GM12878 (cell line): ENCODE results near the gene ZNF428. TPM values are rescaled to one million over a fixed set of nuclear protein-coding genes. Genes with fewer than 3 reads are reported as not detected.

Experiments used
- ATF7 ChIP-seq: fragments of 450-650 bp; IDR thresholded peaks from 2 replicates; pipeline ENCODE4 v1.6.1; 2016; ENCODE audit warnings: low read depth, mild to moderate bottlenecking
- CEBPB ChIP-seq, 2 experiments: fragments of 150-350 bp in 1 of 2; IDR thresholded peaks; 2 replicates each; pipeline ENCODE4 v1.6.1; 2012 to 2014; ENCODE audit warnings: low read depth in 2 of 2, low read length in 2 of 2, borderline replicate concordance in 1 of 2, inconsistent platforms in 1 of 2
- CREB1 ChIP-seq: IDR thresholded peaks from 2 replicates; pipeline ENCODE4 v1.6.1; 2012; ENCODE audit warnings: low read depth, mild to moderate bottlenecking, inconsistent platforms
- EGR1 ChIP-seq, 2 experiments: IDR thresholded peaks; 1 replicate in 1 of 2; 2 replicates in 1 of 2; pipeline ENCODE4 v1.6.1; 2011 to 2012; ENCODE audit warnings: low read depth in 2 of 2, low read length in 2 of 2, borderline replicate concordance in 1 of 2, mild to moderate bottlenecking in 1 of 2, moderate library complexity in 1 of 2
- EZH2 ChIP-seq: IDR thresholded peaks from 2 replicates; pipeline ENCODE4 v1.6.1; 2012; ENCODE audit warnings: low read depth, mild to moderate bottlenecking, control low read depth, inconsistent platforms, low read length, borderline replicate concordance; ENCODE audit not compliant: control insufficient read depth
- FOS ChIP-seq: IDR thresholded peaks from 3 replicates; pipeline ENCODE4 v1.6.1; 2011; ENCODE audit warnings: borderline replicate concordance; ENCODE audit not compliant: insufficient read length; ENCODE audit errors: extremely low read depth
- IRF4 ChIP-seq: IDR thresholded peaks from 2 replicates; pipeline ENCODE4 v1.6.1; 2011; ENCODE audit warnings: low read depth, low read length
- JUNB ChIP-seq: IDR thresholded peaks from 2 replicates; pipeline ENCODE4 v1.6.1; 2016; ENCODE audit warnings: antibody characterized with exemption, mild to moderate bottlenecking
- JUND ChIP-seq: IDR thresholded peaks from 2 replicates; pipeline ENCODE4 v1.6.1; 2012; ENCODE audit warnings: low read depth, mild to moderate bottlenecking, low read length, improper control_type of control experiment, moderate library complexity
- LARP7 ChIP-seq: fragments of 450-650 bp; IDR thresholded peaks from 2 replicates; pipeline ENCODE4 v1.6.1; 2017; ENCODE audit warnings: mild to moderate bottlenecking
- MTA3 ChIP-seq: IDR thresholded peaks from 2 replicates; pipeline ENCODE4 v1.6.1; 2012; ENCODE audit warnings: low read length, inconsistent platforms, borderline replicate concordance
- MXI1 ChIP-seq: fragments of 150-350 bp; IDR thresholded peaks from 2 replicates; pipeline ENCODE4 v1.6.1; 2011; ENCODE audit warnings: low read depth, mild to moderate bottlenecking, inconsistent platforms, low read length, improper control_type of control experiment
- NBN ChIP-seq: fragments of 450-650 bp; IDR thresholded peaks from 2 replicates; pipeline ENCODE4 v1.6.1; 2016
- NFYB ChIP-seq: IDR thresholded peaks from 2 replicates; pipeline ENCODE4 v1.6.1; 2011; ENCODE audit warnings: low read depth, mild to moderate bottlenecking, low read length, improper control_type of control experiment, moderate library complexity; ENCODE audit not compliant: insufficient read depth
- NR2C1 ChIP-seq: fragments of 450-650 bp; IDR thresholded peaks from 2 replicates; pipeline ENCODE4 v1.6.1; 2017; ENCODE audit warnings: antibody characterized with exemption, mild to moderate bottlenecking, moderate library complexity
- NRF1 ChIP-seq: conservative IDR thresholded peaks from 2 replicates; pipeline ENCODE4 v1.6.1; 2011; ENCODE audit warnings: mild to moderate bottlenecking, low read depth, low read length, improper control_type of control experiment
- PML ChIP-seq: IDR thresholded peaks from 2 replicates; pipeline ENCODE4 v1.6.1; 2012; ENCODE audit warnings: low read length, inconsistent platforms
- POLR2A ChIP-seq: IDR thresholded peaks from 2 replicates; pipeline ENCODE4 v1.6.1; 2011; ENCODE audit warnings: low read depth, mild to moderate bottlenecking, low read length
- RAD51 ChIP-seq: fragments of 450-650 bp; IDR thresholded peaks from 2 replicates; pipeline ENCODE4 v1.6.1; 2016; ENCODE audit warnings: moderate library complexity, mild to moderate bottlenecking, inconsistent platforms
- RB1 ChIP-seq: fragments of 450-650 bp; formaldehyde crosslinking; IDR thresholded peaks from 2 replicates; pipeline ENCODE4 v1.6.1; 2017; ENCODE audit warnings: mild to moderate bottlenecking, borderline replicate concordance
- RFX5 ChIP-seq: IDR thresholded peaks from 2 replicates; pipeline ENCODE4 v1.6.1; 2011; ENCODE audit warnings: low read depth, low read length, improper control_type of control experiment
- TCF3 ChIP-seq: IDR thresholded peaks from 2 replicates; pipeline ENCODE4 v1.6.1; 2012; ENCODE audit warnings: low read depth, mild to moderate bottlenecking, low read length, borderline replicate concordance; ENCODE audit not compliant: insufficient read depth
- YBX1 ChIP-seq: fragments of 450-650 bp; IDR thresholded peaks from 2 replicates; pipeline ENCODE4 v1.6.1; 2016; ENCODE audit warnings: antibody characterized with exemption
- ZNF207 ChIP-seq: fragments of 450-650 bp; IDR thresholded peaks from 2 replicates; pipeline ENCODE4 v1.6.1; 2014; ENCODE audit warnings: antibody characterized with exemption, mild to moderate bottlenecking, borderline replicate concordance
- ZNF24 ChIP-seq: fragments of 450-650 bp; IDR thresholded peaks from 2 replicates; pipeline ENCODE4 v1.6.1; 2017; ENCODE audit warnings: antibody characterized with exemption, mild to moderate bottlenecking
- ZZZ3 ChIP-seq: IDR thresholded peaks from 2 replicates; pipeline ENCODE4 v1.6.1; 2011; ENCODE audit warnings: low read depth; ENCODE audit not compliant: control insufficient read depth, insufficient read length
- polyA plus RNA-seq, 11 experiments: library from polyadenylated mRNA; depleted of rRNA in 4 of 11; unstranded in 6 of 11; stranded (reverse) in 5 of 11; fragments of >200 nt; fragmentation: Nextera tagmentation in 4 of 11; fragmentation: Illumina TruSeq in 1 of 11; extraction: Ambion mirVana in 4 of 11; extraction: Trizol in 1 of 11; gene quantifications; 1 replicate in 1 of 11; 2 replicates in 10 of 11; pipeline versions ENCODE4 v1.2.1 to v1.2.3, GENCODE V29; 2011 to 2016; ENCODE audit warnings: inconsistent platforms in 2 of 11, missing spikeins in 2 of 11, low read depth in 1 of 11
- total RNA-seq, 4 experiments: library from RNA; depleted of rRNA in 3 of 4; stranded (reverse); fragments of >200 nt in 3 of 4; fragmentation: Illumina TruSeq in 1 of 4; extraction: Trizol in 1 of 4; gene quantifications; 2 replicates each; pipeline versions ENCODE4 v1.2.1 to v1.2.3, GENCODE V29; 2013 to 2021
- TF ChIP-seq, protein P1 (sequence below): fragments of 450-650 bp; IDR thresholded peaks from 2 replicates; pipeline ENCODE4 v1.6.1; 2016; ENCODE audit warnings: mild to moderate bottlenecking
- TF ChIP-seq, protein P2 (sequence below): fragments of 450-650 bp; IDR thresholded peaks from 2 replicates; pipeline ENCODE4 v1.6.1; 2017; ENCODE audit warnings: low read depth, mild to moderate bottlenecking, moderate library complexity
- TF ChIP-seq, protein P3 (sequence below): fragments of 450-650 bp; IDR thresholded peaks from 2 replicates; pipeline ENCODE4 v1.6.1; 2014; ENCODE audit warnings: mild to moderate bottlenecking

Gene ZNF428
- total and polyA plus RNA-seq, 10 of the 15 experiments (the other 5 are each of a cell fraction or from before 2014, with no cell fraction given) = 0.27 to 57.8 (median 20.4) TPM

DNA sequence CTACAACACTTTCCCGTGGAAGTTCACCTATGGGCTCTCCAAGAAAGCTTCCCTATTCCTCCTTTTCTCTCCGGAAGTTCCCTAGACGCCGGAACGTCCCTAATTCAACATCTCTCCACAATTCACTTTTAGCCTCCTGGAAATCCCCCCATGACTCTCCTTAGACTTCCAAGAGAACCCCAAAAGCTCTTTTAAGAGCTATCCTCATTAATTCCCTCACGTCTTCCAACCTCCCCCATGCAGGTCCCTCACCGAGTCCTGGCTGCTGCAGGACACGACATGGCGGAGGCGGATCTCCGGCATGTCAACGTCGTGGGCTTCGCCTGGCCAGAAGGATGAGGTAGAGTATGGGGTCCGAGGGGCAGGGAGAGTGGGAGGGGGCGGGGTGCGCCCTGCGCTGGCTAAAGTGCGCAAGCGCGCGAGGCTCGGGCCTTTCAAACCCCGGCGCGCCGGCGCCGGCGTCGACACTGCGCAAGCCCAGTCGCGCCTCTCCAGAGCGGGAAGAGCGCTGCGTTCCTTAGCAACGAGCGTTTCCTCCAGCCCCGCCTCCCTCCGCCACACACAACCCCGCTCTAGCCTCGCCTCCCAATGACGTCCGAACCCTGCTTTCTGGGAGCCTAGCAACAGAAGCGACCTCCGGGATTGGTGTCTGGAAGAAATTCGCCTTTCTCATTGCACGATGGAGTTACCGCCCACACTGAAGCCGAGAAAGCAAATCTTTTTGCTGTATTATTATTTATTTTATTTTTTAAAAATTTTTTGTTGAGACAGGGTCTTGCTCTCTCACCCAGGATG, 44.1 kb downstream of the ZNF428 start, which contains the start of the genes PINLYP and XRCC1 (continued):
- TF ChIP-seq EGR1 (IDR thresholded peaks at IDR 0.05; ENCODE audit: borderline replicate concordance in 1 of 2, low read depth in 2 of 2, low read length in 2 of 2) (0 out of 3 replicates have a peak, but pooled peaks of 1 of the 2 experiments have one; percentile 8), ZNF207 (peak; percentile 68; the same call in 1 of the 2 replicates), EZH2 (no peak), RAD51 (no peak), TCF3 (no peak), ZNF24 (no peak), CEBPB (IDR thresholded peaks at IDR 0.05; ENCODE audit: borderline replicate concordance in 1 of 2, low read depth in 2 of 2, low read length in 2 of 2) (no peak; a peak in 1 of 4 replicates), LARP7 (0 out of 2 replicates have a peak, but pooled peaks have one; percentile 16), FOS (no peak), ATF7 (peak; percentile 56; the same call in 1 of the 2 replicates), PML (no peak), NR2C1 (no peak), YBX1 (no peak), JUND (no peak), MTA3 (no peak), NBN (0 out of 2 replicates have a peak, but pooled peaks have one; percentile 34), NFYB (peak; percentile 63; the same call in 1 of the 2 replicates), RFX5 (peak; percentile 98), RB1 (peak; percentile 82; the same call in 1 of the 2 replicates), POLR2A (peak; percentile 72), JUNB (no peak), NRF1 (peak; percentile 91), MXI1 (peak; percentile 90), IRF4 (no peak), ZZZ3 (no peak), CREB1 (peak; percentile 96)
- TF ChIP-seq, protein P1, sequence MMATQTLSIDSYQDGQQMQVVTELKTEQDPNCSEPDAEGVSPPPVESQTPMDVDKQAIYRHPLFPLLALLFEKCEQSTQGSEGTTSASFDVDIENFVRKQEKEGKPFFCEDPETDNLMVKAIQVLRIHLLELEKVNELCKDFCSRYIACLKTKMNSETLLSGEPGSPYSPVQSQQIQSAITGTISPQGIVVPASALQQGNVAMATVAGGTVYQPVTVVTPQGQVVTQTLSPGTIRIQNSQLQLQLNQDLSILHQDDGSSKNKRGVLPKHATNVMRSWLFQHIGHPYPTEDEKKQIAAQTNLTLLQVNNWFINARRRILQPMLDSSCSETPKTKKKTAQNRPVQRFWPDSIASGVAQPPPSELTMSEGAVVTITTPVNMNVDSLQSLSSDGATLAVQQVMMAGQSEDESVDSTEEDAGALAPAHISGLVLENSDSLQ = peak; percentile 5; the same call in 1 of the 2 replicates
- TF ChIP-seq, protein P2, sequence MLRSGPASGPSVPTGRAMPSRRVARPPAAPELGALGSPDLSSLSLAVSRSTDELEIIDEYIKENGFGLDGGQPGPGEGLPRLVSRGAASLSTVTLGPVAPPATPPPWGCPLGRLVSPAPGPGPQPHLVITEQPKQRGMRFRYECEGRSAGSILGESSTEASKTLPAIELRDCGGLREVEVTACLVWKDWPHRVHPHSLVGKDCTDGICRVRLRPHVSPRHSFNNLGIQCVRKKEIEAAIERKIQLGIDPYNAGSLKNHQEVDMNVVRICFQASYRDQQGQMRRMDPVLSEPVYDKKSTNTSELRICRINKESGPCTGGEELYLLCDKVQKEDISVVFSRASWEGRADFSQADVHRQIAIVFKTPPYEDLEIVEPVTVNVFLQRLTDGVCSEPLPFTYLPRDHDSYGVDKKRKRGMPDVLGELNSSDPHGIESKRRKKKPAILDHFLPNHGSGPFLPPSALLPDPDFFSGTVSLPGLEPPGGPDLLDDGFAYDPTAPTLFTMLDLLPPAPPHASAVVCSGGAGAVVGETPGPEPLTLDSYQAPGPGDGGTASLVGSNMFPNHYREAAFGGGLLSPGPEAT = peak; percentile 46
- TF ChIP-seq, protein P3, sequence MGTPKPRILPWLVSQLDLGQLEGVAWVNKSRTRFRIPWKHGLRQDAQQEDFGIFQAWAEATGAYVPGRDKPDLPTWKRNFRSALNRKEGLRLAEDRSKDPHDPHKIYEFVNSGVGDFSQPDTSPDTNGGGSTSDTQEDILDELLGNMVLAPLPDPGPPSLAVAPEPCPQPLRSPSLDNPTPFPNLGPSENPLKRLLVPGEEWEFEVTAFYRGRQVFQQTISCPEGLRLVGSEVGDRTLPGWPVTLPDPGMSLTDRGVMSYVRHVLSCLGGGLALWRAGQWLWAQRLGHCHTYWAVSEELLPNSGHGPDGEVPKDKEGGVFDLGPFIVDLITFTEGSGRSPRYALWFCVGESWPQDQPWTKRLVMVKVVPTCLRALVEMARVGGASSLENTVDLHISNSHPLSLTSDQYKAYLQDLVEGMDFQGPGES = peak; percentile 14; the same call in 1 of the 2 replicates
